Dendritic cell treated with granulocyte-macrophage colony-stimulating factor and Interleukin-4, amounts not matched to agents 40 ng/mL and 50 ng/mL, for 4 days (primary cell): Measurements from ENCODE around the gene CFC1.
"Not testable (repeated sequence)": the region's sequence is repeated elsewhere in the genome, so short reads cannot be mapped to it uniquely, and the experiment has no call there.

Experiments
- H3K27ac Mint-ChIP-seq: one replicate; pipeline ENCODE4 v1.8.0; 2022; ENCODE audit warnings: mild to moderate bottlenecking, mixed read lengths
- H3K27me3 Mint-ChIP-seq: one replicate; pipeline ENCODE4 v1.8.0; 2022; ENCODE audit warnings: mild to moderate bottlenecking, mixed read lengths
- H3K36me3 Mint-ChIP-seq: one replicate; pipeline ENCODE4 v1.8.0; 2022; ENCODE audit warnings: low read depth, mixed read lengths
- H3K4me1 Mint-ChIP-seq: one replicate; pipeline ENCODE4 v1.8.0; 2022; ENCODE audit warnings: low read depth, mixed read lengths
- H3K4me3 Mint-ChIP-seq: one replicate; pipeline ENCODE4 v1.8.0; 2022; ENCODE audit warnings: mild to moderate bottlenecking, moderate library complexity, mixed read lengths
- H3K9me3 Mint-ChIP-seq: one replicate; pipeline ENCODE4 v1.8.0; 2022; ENCODE audit warnings: mixed read lengths
- intact Hi-C: fragments of 100-400 bp; cut with micrococcal nuclease; formaldehyde crosslinking; loops from one replicate; pipeline ENCODE4 v1.15.0; 2022

The CFC1 gene

GRCh38 chr2:130599393-130599792 is at the start of gene CFC1:
CFC1 (minus strand) TSS chr2:130599575; CDS start chr2:130599287, 288 bp downstream.
- H3K4me1 Mint-ChIP-seq, H3K9me3 Mint-ChIP-seq, intact Hi-C loops, H3K27ac Mint-ChIP-seq, H3K36me3 Mint-ChIP-seq, H3K4me3 Mint-ChIP-seq: not testable (repeated sequence)
- peaks cover 11% of the 10 kb centered on the region for H3K27me3 Mint-ChIP-seq

DNA sequence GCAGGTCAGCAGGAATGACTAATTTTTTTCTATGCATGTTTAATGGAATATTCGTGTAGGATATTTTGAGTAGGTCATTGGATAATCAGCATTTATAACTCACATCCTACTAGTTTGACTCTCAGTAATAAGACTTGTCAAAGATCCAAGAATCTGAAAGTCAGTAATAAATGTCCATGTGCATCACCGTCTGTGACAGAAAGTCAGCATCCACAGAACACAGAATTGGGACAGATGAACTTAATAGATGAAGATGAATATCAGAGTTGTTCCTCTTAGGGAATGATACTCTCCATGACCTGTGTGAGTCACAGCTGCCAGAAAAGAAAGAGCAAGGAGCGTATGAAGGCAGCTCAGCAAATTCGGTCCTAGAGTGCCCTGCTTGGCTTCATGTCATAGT is 42.3 kb upstream of the CFC1 start:
- H3K27me3 Mint-ChIP-seq, H3K9me3 Mint-ChIP-seq, H3K27ac Mint-ChIP-seq, H3K36me3 Mint-ChIP-seq, H3K4me3 Mint-ChIP-seq, H3K4me1 Mint-ChIP-seq, intact Hi-C loops: not testable (repeated sequence)

DNA sequence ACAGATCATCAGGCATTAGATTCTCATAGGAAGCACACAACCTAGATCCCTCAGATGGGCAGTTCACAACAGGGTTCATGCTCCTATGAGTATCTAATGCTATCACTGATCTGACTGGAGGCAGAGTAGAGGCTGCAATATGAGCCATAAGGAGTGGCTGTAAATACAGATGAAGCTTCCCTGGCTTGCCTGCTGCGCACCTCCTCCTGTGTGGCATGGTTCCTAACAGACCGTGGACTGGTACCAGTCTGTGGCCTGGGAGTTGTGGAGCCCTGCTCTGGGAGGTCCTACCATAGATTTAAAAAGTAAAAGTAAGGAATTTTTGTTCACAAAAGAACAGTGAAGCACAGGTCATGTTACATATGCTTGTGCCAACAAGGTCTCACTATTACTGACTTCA is 39.6 kb upstream of the CFC1 start:
- intact Hi-C loops, H3K9me3 Mint-ChIP-seq, H3K4me1 Mint-ChIP-seq, H3K27ac Mint-ChIP-seq, H3K36me3 Mint-ChIP-seq, H3K27me3 Mint-ChIP-seq, H3K4me3 Mint-ChIP-seq: not testable (repeated sequence)

GRCh38 chr2:130628784-130629475 is 29.6 kb upstream of the CFC1 start:
- intact Hi-C loops, H3K4me3 Mint-ChIP-seq, H3K27ac Mint-ChIP-seq, H3K9me3 Mint-ChIP-seq, H3K27me3 Mint-ChIP-seq, H3K36me3 Mint-ChIP-seq, H3K4me1 Mint-ChIP-seq: not testable (repeated sequence)

- H3K36me3 Mint-ChIP-seq, intact Hi-C loops, H3K27ac Mint-ChIP-seq, H3K4me1 Mint-ChIP-seq, H3K4me3 Mint-ChIP-seq, H3K27me3 Mint-ChIP-seq, H3K9me3 Mint-ChIP-seq: not testable (repeated sequence)
Measured at GRCh38 chr2:130611140-130611539, 11.8 kb upstream of the CFC1 start, which contains the start of gene POTEJ. POTEJ (plus strand) TSS chr2:130611440; CDS start chr2:130611533, 93 bp downstream.

DNA sequence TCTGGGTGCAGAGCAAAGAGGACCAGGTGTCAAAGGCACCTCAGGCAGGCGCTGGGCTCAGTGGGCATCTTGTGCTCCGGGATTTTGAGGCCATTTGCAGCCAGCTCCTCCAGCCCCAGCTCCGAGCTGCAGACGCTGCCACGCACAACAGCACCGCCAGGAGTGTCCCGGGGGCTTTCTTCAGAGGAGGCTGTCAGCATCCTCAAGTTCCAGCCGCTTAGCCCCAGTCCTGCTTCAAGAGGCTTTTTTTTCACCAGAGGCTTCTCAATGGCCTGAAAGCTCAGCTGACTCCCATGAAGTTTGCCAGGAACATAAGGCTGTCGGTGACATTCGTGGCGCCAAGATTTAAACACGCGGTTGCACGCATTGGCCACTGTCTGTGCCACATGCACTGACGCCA is 11.1 kb upstream of the CFC1 start:
- H3K27ac Mint-ChIP-seq, H3K4me3 Mint-ChIP-seq, intact Hi-C loops, H3K4me1 Mint-ChIP-seq, H3K36me3 Mint-ChIP-seq, H3K27me3 Mint-ChIP-seq, H3K9me3 Mint-ChIP-seq: not testable (repeated sequence)

DNA sequence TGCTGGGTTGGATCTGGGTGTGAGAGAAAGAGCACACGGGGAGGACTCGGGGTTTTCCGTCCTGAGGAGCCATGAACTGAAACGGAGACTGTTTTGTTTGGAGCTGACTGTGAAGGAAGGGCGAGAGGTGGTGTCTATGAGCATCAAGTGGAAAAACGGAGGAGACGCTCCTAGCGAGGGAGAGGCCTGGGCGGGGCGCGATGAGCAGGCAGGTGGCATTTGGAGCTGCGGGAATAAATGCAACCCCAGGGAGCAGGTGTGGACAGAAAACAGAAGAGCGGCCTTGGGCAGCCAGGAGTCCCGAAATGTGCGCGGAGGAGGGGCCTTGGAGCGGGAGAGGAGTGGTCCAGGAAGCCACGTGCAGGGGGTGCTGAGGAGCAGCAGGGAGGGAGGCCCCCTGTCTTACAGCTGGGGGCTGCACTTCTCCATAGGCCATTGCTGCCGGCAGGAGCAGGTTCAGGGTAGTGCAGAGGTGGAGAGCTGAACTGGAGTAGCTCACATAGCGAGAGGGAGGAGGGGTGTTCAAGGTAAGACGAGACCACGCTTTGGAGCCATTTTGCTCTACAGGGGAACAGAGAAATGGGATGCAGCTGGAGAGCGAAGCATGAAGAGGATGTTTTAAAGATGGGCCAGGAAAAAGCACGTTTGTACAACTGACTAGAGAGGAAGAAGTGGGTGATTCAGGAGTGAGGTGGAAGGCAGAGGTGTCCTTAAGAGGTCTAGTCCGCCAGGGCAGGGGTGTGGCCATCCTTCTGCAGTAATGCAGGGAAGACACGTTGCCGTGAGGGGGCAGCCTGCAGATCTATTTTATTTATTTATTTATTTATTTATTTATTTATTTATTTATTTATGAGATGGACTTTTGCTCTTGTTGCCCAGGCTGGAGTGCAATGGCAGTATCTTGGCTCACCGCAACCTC is 9.9 kb upstream of the CFC1 start:
- H3K9me3 Mint-ChIP-seq, H3K4me1 Mint-ChIP-seq, H3K36me3 Mint-ChIP-seq, H3K27me3 Mint-ChIP-seq, H3K4me3 Mint-ChIP-seq, H3K27ac Mint-ChIP-seq, intact Hi-C loops: not testable (repeated sequence)

- H3K9me3 Mint-ChIP-seq, H3K4me3 Mint-ChIP-seq, H3K27me3 Mint-ChIP-seq, intact Hi-C loops, H3K27ac Mint-ChIP-seq, H3K4me1 Mint-ChIP-seq, H3K36me3 Mint-ChIP-seq: not testable (repeated sequence)
Measured at GRCh38 chr2:130608276-130609001, 9.1 kb upstream of the CFC1 start.

GRCh38 chr2:130601648-130602302 is 2.4 kb upstream of the CFC1 start:
- H3K27ac Mint-ChIP-seq, intact Hi-C loops, H3K4me3 Mint-ChIP-seq, H3K4me1 Mint-ChIP-seq, H3K27me3 Mint-ChIP-seq, H3K9me3 Mint-ChIP-seq, H3K36me3 Mint-ChIP-seq: not testable (repeated sequence)

DNA sequence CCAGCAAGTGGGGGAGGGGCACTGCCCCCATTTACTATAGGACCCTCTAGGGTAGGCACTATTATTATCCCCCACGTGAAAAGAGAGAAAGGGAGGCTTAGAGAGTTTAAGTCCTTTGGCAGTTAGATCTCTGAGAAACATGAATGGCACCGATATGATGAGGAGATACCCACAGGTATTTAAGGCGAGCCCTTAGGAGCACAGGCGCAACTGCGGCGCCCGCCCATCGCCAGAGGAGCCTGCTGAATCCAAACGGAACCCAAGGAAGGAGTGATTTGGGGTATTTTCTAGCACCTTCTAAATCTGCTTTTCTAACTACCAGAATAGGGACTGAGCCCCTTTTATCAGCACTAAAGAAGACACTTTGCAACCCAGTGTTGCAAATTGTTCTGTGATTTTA is 551 bp upstream of the CFC1 start:
- H3K27me3 Mint-ChIP-seq = peaks cover 11% of the 10 kb centered on the region
- H3K4me1 Mint-ChIP-seq, intact Hi-C loops, H3K27ac Mint-ChIP-seq, H3K36me3 Mint-ChIP-seq, H3K9me3 Mint-ChIP-seq, H3K4me3 Mint-ChIP-seq: not testable (repeated sequence)

DNA sequence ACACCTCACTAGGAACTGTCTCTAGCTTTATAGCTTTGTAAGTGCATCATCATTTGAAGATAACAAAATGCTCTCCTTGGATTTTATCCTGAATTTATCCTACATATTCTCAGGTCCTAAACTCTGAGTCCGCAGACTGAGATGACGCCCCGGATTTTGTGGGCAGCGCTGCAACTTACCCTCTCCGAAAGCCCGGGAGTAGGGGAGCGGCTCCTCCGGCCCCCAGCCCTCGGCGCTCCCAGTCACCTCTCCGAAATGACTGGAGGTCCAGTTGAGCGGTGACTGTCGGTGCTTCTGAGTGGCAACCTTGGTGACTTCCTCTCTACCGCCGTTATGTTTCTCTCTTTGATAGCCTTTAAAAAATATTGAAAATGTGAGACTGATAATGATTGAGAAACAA is 912 bp downstream of the CFC1 start:
- intact Hi-C loops, H3K4me3 Mint-ChIP-seq, H3K36me3 Mint-ChIP-seq, H3K9me3 Mint-ChIP-seq, H3K27ac Mint-ChIP-seq, H3K4me1 Mint-ChIP-seq: not testable (repeated sequence)
- peaks cover 11% of the 10 kb centered on the region for H3K27me3 Mint-ChIP-seq

DNA sequence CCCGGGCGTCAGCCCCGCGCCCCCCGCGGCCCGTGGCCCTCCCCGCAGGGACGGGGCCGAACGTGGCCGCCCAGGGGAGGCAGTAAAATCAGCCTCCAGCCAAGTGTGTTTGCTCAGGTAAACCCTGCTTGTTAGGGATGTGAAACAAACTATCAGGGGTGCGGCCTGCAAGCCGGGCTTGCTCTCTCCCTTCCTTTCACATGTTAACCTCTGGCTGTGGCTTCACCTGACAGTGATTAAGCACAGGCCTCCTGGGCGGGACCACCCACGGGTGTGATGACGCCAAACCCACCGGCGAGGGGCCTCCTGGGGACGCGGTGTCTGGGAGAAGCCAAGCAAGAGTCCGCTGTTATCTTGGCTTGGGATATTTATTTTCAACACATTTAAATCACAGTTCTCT is 1.4 kb downstream of the CFC1 start:
- intact Hi-C loops, H3K4me1 Mint-ChIP-seq, H3K9me3 Mint-ChIP-seq, H3K36me3 Mint-ChIP-seq, H3K4me3 Mint-ChIP-seq, H3K27ac Mint-ChIP-seq, H3K27me3 Mint-ChIP-seq: not testable (repeated sequence)

DNA sequence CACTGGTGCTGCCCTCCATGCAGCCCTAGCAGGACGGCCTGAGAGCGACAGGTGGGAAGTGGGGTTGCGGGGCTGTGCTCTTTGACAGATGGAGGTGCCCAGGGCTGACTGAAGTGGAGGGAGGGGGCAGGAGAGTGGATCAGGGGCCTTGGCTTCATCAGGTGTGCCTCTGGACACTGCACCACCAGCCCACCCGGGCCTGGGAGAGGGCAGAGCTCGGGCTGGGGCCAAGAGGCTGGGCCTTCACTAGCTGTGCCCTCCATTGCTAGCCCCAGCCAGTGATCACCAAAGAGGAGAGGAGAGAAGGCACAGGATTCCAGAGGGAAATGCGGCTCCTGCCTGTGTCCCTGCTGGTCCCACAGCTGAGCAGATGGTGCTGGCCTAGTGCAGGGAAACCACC is 2.6 kb downstream of the CFC1 start:
- H3K27ac Mint-ChIP-seq, H3K4me3 Mint-ChIP-seq, H3K27me3 Mint-ChIP-seq, H3K9me3 Mint-ChIP-seq, H3K36me3 Mint-ChIP-seq, H3K4me1 Mint-ChIP-seq, intact Hi-C loops: not testable (repeated sequence)

DNA sequence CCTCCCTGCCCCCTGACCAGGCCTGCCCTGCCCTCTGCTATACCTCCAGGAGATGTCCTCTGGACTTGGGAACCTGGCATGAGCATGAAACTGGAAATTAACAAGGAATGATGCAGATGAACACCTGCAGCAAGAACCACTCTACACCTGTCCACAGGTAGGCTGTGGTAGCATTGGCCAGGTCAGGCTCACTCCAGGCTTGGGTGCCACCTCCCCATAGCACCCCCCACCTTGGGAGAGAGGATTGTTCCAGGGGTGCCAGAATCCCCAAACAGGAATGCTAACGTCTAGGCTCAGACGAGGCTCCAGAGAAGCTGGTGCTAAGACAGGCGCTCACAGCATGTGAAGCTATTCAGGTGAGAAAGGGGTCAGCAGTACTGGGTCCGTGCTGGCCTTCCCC is 5.4 kb downstream of the CFC1 start:
- H3K4me3 Mint-ChIP-seq, H3K9me3 Mint-ChIP-seq, H3K36me3 Mint-ChIP-seq, H3K4me1 Mint-ChIP-seq, H3K27ac Mint-ChIP-seq, H3K27me3 Mint-ChIP-seq, intact Hi-C loops: not testable (repeated sequence)
